Measurements from ENCODE around the gene SMG6. TPM values are rescaled to one million over a fixed set of nuclear protein-coding genes. Genes with fewer than 3 reads are reported as not detected.

SMG6 gene
- total and polyA plus RNA-seq, 2 of the 8 experiments (the other 6 are each of a cell fraction or from before 2014, with no cell fraction given), result 18.5 to 25.2 TPM

GRCh38 chr17:2277429-2278170, 26.0 kb downstream of the SMG6 start:
- CTCF ChIA-PET (ENCODE audit: partially characterized antibody), result interaction anchor here (0.6 kb wide), 1 partner anchor 35 kb away, joined by 3 read pairs; no protein-coding TSS in a partner anchor
- H3K36me3 ChIP-seq (ENCODE audit: control insufficient read depth in 2 of 4, insufficient read depth in 4 of 4, low read length in 3 of 4), result peaks cover 0 to 26% (median 18%) of the 10 kb centered on the region in 4 experiments; a peak in 6 of 8 replicates

More at GRCh38 chr17:2277429-2278170, 26.0 kb downstream of the SMG6 start:
- H2BK120ac ChIP-seq (replicated peaks; ENCODE audit: low read depth, low read length), result no peak overlapping the region
- POLR2A ChIA-PET (ENCODE audit: partially characterized antibody), result no interaction called here
- FAIRE-seq, result no peak
- no peak overlapping the region for H2AFZ ChIP-seq (ENCODE audit: low read length)
- H3K14ac ChIP-seq (ENCODE audit: insufficient read length), result no peak overlapping the region
- no peaks in the 10 kb centered on the region for H3K9me3 ChIP-seq (ENCODE audit: insufficient read depth in 2 of 2, low read depth in 1 of 2, low read length in 1 of 2)
- no peak overlapping the region for H2BK15ac ChIP-seq (ENCODE audit: low read length)
- H3K18ac ChIP-seq (ENCODE audit: extremely low read depth, low read length), result no peak overlapping the region
- no peak overlapping the region for H3K56ac ChIP-seq (replicated peaks; ENCODE audit: insufficient read length, low read depth, low read length)
- H3K79me2 ChIP-seq (ENCODE audit: control insufficient read depth in 1 of 2, insufficient read depth in 2 of 2, low read length in 2 of 2), result no peaks in the 10 kb centered on the region
- no peak overlapping the region for H2BK5ac ChIP-seq (ENCODE audit: low read depth, low read length)
- WGBS, 2 experiments (ENCODE audit: extremely low coverage in 1 of 2, insufficient coverage in 1 of 2, insufficient read length in 1 of 2, insufficient replicate concordance in 2 of 2, low coverage in 1 of 2, low lambda C conversion rate in 2 of 2, missing lambda C conversion rate in 1 of 2), result 92% methylated on average over 9 of the region's 9 CpGs; no CpG with 5 or more reads in 1 of the 2 experiments
- no peak overlapping the region for H4K8ac ChIP-seq (ENCODE audit: extremely low read depth, insufficient read depth, low read length)
- no peak overlapping the region for H4K91ac ChIP-seq (replicated peaks; ENCODE audit: insufficient read length, low read length)
- H3K23ac ChIP-seq (ENCODE audit: insufficient read length), result no peak overlapping the region
- H3K9ac ChIP-seq (replicated peaks in 1 of 4; ENCODE audit: extremely low read depth in 1 of 4, low read depth in 3 of 4, low read length in 3 of 4), result no peak overlapping the region
- DNase-seq (ENCODE audit: low read depth in 1 of 2, low spot score in 2 of 2), result no peak
- no peak overlapping the region for H3K27ac ChIP-seq (ENCODE audit: low read depth, low read length)
- no peak overlapping the region for H3K4ac ChIP-seq (replicated peaks; ENCODE audit: insufficient read length, low read depth, low read length)
- no peaks in the 10 kb centered on the region for H3K4me1 ChIP-seq (replicated peaks in 1 of 4; ENCODE audit: control insufficient read depth in 3 of 4, insufficient read depth in 4 of 4, low read length in 3 of 4)
- no peak overlapping the region for H2BK20ac ChIP-seq (ENCODE audit: low read length)
- H3K4me2 ChIP-seq (ENCODE audit: insufficient read depth in 1 of 2, low read depth in 2 of 2, low read length in 2 of 2), result no peak overlapping the region
- TF ChIP-seq EZH2 (IDR thresholded peaks at IDR 0.05; ENCODE audit: low read depth, low read length, severe bottlenecking) (no peak), CREB1 (IDR thresholded peaks at IDR 0.05) (no peak), RXRA (IDR thresholded peaks at IDR 0.05; ENCODE audit: insufficient read depth, low read depth, low read length) (no peak), ATF2 (IDR thresholded peaks at IDR 0.05; ENCODE audit: low read length) (no peak), POU5F1 (IDR thresholded peaks at IDR 0.05; ENCODE audit: low read depth, low read length) (no peak), CBX8 (IDR thresholded peaks at IDR 0.05; ENCODE audit: borderline replicate concordance, low read depth, low read length) (no peak), GABPA (IDR thresholded peaks at IDR 0.05; ENCODE audit: borderline replicate concordance, insufficient read depth, low read length) (no peak), BRCA1 (IDR thresholded peaks at IDR 0.05; ENCODE audit: low read depth, low read length) (no peak), TEAD4 (IDR thresholded peaks at IDR 0.05; ENCODE audit: low read depth, low read length) (no peak), FOSL1 (IDR thresholded peaks at IDR 0.05; ENCODE audit: insufficient read depth, low read depth, low read length) (no peak), CHD2 (IDR thresholded peaks at IDR 0.05; ENCODE audit: low read length) (no peak), SUZ12 (IDR thresholded peaks at IDR 0.05; ENCODE audit: low read length) (no peak)
- no peaks in the 10 kb centered on the region for H3K27me3 ChIP-seq (replicated peaks in 1 of 4; ENCODE audit: control insufficient read depth in 3 of 4, extremely low read depth in 1 of 4, insufficient read depth in 3 of 4, low read length in 3 of 4)
- no peak overlapping the region for H4K5ac ChIP-seq (ENCODE audit: insufficient read length, low read depth, low read length)
- H2AK5ac ChIP-seq (ENCODE audit: low read depth, low read length), result no peak overlapping the region
- peaks cover 1 to 4% of the 10 kb centered on the region in 2 experiments for H4K20me1 ChIP-seq (replicated peaks in 1 of 2; ENCODE audit: control insufficient read depth in 1 of 2, insufficient read depth in 2 of 2, low read length in 2 of 2)
- no peak overlapping the region for H2BK12ac ChIP-seq (ENCODE audit: low read depth, low read length)
- no peak overlapping the region for H3K4me3 ChIP-seq (ENCODE audit: extremely low read depth in 1 of 4, insufficient read depth in 2 of 4, low read depth in 3 of 4, low read length in 4 of 4)
- no peaks in the 10 kb centered on the region for H3K79me1 ChIP-seq (ENCODE audit: low read depth, low read length)
- H3K23me2 ChIP-seq (ENCODE audit: low read depth, low read length), result no peaks in the 10 kb centered on the region
